ENCODE measurements around the gene DYSF. TPM values are rescaled to one million over a fixed set of nuclear protein-coding genes. Genes with fewer than 3 reads are reported as not detected.

DYSF gene
- total RNA-seq, 2 experiments from 2014 or later: not detected

- ChIA-PET CTCF (ENCODE audit: unreplicated experiment) (no interaction called here), POLR2A (interaction anchor here (0.6 kb wide), 1 partner anchor 10 kb away, joined by 3 read pairs; no protein-coding TSS in a partner anchor)
- Histone ChIP-seq H3K4me3 (ENCODE audit: low read depth, low read length, poor library complexity, severe bottlenecking) (no peak overlapping the region), H4K20me1 (ENCODE audit: insufficient read depth, low read length) (no peaks in the 10 kb centered on the region), H3K36me3 (ENCODE audit: insufficient read depth, low read length) (no peaks in the 10 kb centered on the region), H2AFZ (ENCODE audit: low read length) (no peak overlapping the region), H3K4me1 (ENCODE audit: insufficient read depth, low read length, poor library complexity, severe bottlenecking) (no peaks in the 10 kb centered on the region), H3K4me2 (ENCODE audit: low read length) (no peak overlapping the region), H3K27ac (ENCODE audit: low read depth, low read length, poor library complexity, severe bottlenecking) (no peak overlapping the region), H3K79me2 (ENCODE audit: insufficient read depth, low read depth, low read length) (no peaks in the 10 kb centered on the region), H3K9me3 (ENCODE audit: low read length) (no peaks in the 10 kb centered on the region), H3K9me2 (ENCODE audit: insufficient read depth, low read length) (no peaks in the 10 kb centered on the region)
- TF ChIP-seq EZH2phosphoT487 (IDR thresholded peaks at IDR 0.05; ENCODE audit: borderline replicate concordance, low read depth, low read length) (no peak), CTCF (conservative IDR thresholded peaks at IDR 0.05; ENCODE audit: low read length) (no peak)
- intact Hi-C loops (cut with micrococcal nuclease; ENCODE audit: unreplicated experiment): no loop called here
- no TSS peak for BruUV-seq (replicated peaks)
- no peak for DNase-seq (ENCODE audit: low spot score)
Measured at GRCh38 chr2:71685073-71685848, 231.9 kb downstream of the DYSF start.

- Histone ChIP-seq H4K20me1 (ENCODE audit: insufficient read depth, low read length) (no peaks in the 10 kb centered on the region), H3K4me1 (ENCODE audit: insufficient read depth, low read length, poor library complexity, severe bottlenecking) (no peaks in the 10 kb centered on the region), H3K36me3 (ENCODE audit: insufficient read depth, low read length) (no peaks in the 10 kb centered on the region), H2AFZ (ENCODE audit: low read length) (no peak overlapping the region), H3K4me2 (ENCODE audit: low read length) (no peak overlapping the region), H3K9me3 (ENCODE audit: low read length) (no peaks in the 10 kb centered on the region), H3K4me3 (ENCODE audit: low read depth, low read length, poor library complexity, severe bottlenecking) (no peak overlapping the region), H3K9me2 (ENCODE audit: insufficient read depth, low read length) (no peaks in the 10 kb centered on the region), H3K27ac (ENCODE audit: low read depth, low read length, poor library complexity, severe bottlenecking) (no peak overlapping the region), H3K79me2 (ENCODE audit: insufficient read depth, low read depth, low read length) (no peaks in the 10 kb centered on the region)
- intact Hi-C loops (cut with micrococcal nuclease; ENCODE audit: unreplicated experiment): no loop called here
- POLR2A ChIA-PET: no interaction called here
- no peak for TF ChIP-seq CTCF (conservative IDR thresholded peaks at IDR 0.05; ENCODE audit: low read length)
- TF ChIP-seq EZH2phosphoT487 (IDR thresholded peaks at IDR 0.05; ENCODE audit: borderline replicate concordance, low read depth, low read length): no peak
- BruUV-seq (replicated peaks): no TSS peak
- CTCF ChIA-PET (ENCODE audit: unreplicated experiment): no interaction called here
- DNase-seq (ENCODE audit: low spot score): no peak
Measured at GRCh38 chr2:71685941-71686611, 232.7 kb downstream of the DYSF start.

- no peaks in the 10 kb centered on the region for H3K36me3 ChIP-seq (ENCODE audit: insufficient read depth, low read length)
- H3K4me1 ChIP-seq (ENCODE audit: insufficient read depth, low read length, poor library complexity, severe bottlenecking): no peaks in the 10 kb centered on the region
- H3K4me3 ChIP-seq (ENCODE audit: low read depth, low read length, poor library complexity, severe bottlenecking): no peak overlapping the region
- BruUV-seq (replicated peaks): no TSS peak
- DNase-seq (ENCODE audit: low spot score): no peak
- TF ChIP-seq EZH2phosphoT487 (IDR thresholded peaks at IDR 0.05; ENCODE audit: borderline replicate concordance, low read depth, low read length) (no peak), CTCF (conservative IDR thresholded peaks at IDR 0.05; ENCODE audit: low read length) (no peak)
- H4K20me1 ChIP-seq (ENCODE audit: insufficient read depth, low read length): no peaks in the 10 kb centered on the region
- CTCF ChIA-PET (ENCODE audit: unreplicated experiment): no interaction called here
- no peaks in the 10 kb centered on the region for H3K9me2 ChIP-seq (ENCODE audit: insufficient read depth, low read length)
- no peak overlapping the region for H3K4me2 ChIP-seq (ENCODE audit: low read length)
- no peaks in the 10 kb centered on the region for H3K79me2 ChIP-seq (ENCODE audit: insufficient read depth, low read depth, low read length)
- H2AFZ ChIP-seq (ENCODE audit: low read length): no peak overlapping the region
- no peaks in the 10 kb centered on the region for H3K9me3 ChIP-seq (ENCODE audit: low read length)
- H3K27ac ChIP-seq (ENCODE audit: low read depth, low read length, poor library complexity, severe bottlenecking): no peak overlapping the region
- POLR2A ChIA-PET: interaction anchor here (0.9 kb wide), 1 partner anchor 11 kb away, joined by 3 read pairs; no protein-coding TSS in a partner anchor
- intact Hi-C loops (cut with micrococcal nuclease; ENCODE audit: unreplicated experiment): no loop called here
Measured at GRCh38 chr2:71686781-71687180, 233.4 kb downstream of the DYSF start.
